NCI-H2107 (cell line): ENCODE measurements around the gene WWOX.
"Not testable (repeated sequence)": the region's sequence is repeated elsewhere in the genome, so short reads cannot be mapped to it uniquely, and the experiment has no call there.

Source experiments
- DNase-seq: peaks from one replicate; lab custom pipeline; 2025; lab: John Stamatoyannopoulos, UW

WWOX gene

GRCh38 chr16:78583441-78583840 is 484.0 kb downstream of the WWOX start:
- no peak for DNase-seq

GRCh38 chr16:78584213-78584860 is 484.9 kb downstream of the WWOX start:
- DNase-seq = no peak

- no peak for DNase-seq
These were observed 485.5 kb downstream of the WWOX start for GRCh38 chr16:78584991-78585390.

- no peak for DNase-seq
These were observed 489.9 kb downstream of the WWOX start for GRCh38 chr16:78589331-78589730.

GRCh38 chr16:78591682-78592103 is 492.2 kb downstream of the WWOX start:
- DNase-seq = no peak

GRCh38 chr16:78592111-78592510 is 492.7 kb downstream of the WWOX start:
- DNase-seq = no peak

GRCh38 chr16:78593352-78593751 is 493.9 kb downstream of the WWOX start:
- DNase-seq = no peak

- no peak for DNase-seq
These were observed 494.7 kb downstream of the WWOX start for GRCh38 chr16:78594191-78594590.

GRCh38 chr16:78596348-78596995 is 497.0 kb downstream of the WWOX start:
- no peak for DNase-seq

- no peak for DNase-seq
These were observed 497.6 kb downstream of the WWOX start for GRCh38 chr16:78596996-78597422.

GRCh38 chr16:78597809-78598570 is 498.5 kb downstream of the WWOX start:
- DNase-seq = no peak

- no peak for DNase-seq
These were observed 499.8 kb downstream of the WWOX start for GRCh38 chr16:78599271-78599670.

- DNase-seq = not testable (repeated sequence)
These were observed 505.1 kb downstream of the WWOX start for GRCh38 chr16:78604423-78605062.

GRCh38 chr16:78605548-78606101 is 506.2 kb downstream of the WWOX start:
- DNase-seq = no peak

- peak; percentile 48 for DNase-seq
These were observed 507.1 kb downstream of the WWOX start for GRCh38 chr16:78606545-78606944.

- no peak for DNase-seq
These were observed 507.6 kb downstream of the WWOX start for GRCh38 chr16:78607022-78607421.

GRCh38 chr16:78607465-78607864 is 508.0 kb downstream of the WWOX start:
- no peak for DNase-seq

GRCh38 chr16:78608305-78608776 is 508.9 kb downstream of the WWOX start:
- DNase-seq = no peak

- DNase-seq = no peak
These were observed 510.2 kb downstream of the WWOX start for GRCh38 chr16:78609402-78610274.

GRCh38 chr16:78611318-78611717 is 511.9 kb downstream of the WWOX start:
- no peak for DNase-seq

- no peak for DNase-seq
These were observed 520.4 kb downstream of the WWOX start for GRCh38 chr16:78619811-78620210.
